Breast epithelium (tissue), 4 donors: Measurements from ENCODE around the gene MOXD1. TPM values are rescaled to one million over a fixed set of nuclear protein-coding genes. Genes with fewer than 3 reads are reported as not detected.

Experiments used
- DNase-seq, 2 donors: peaks; one replicate each; pipeline ENCODE4 v3.0.0-alpha.2; 2019; ENCODE audit warnings: low spot score in 2 of 2
- H3K27ac ChIP-seq, 2 donors: fragments of 200-600 bp; sonication (generic) in 1 of 2; one replicate each; pipeline ENCODE4 v1.5.1; 2016 to 2019; ENCODE audit warnings: mild to moderate bottlenecking in 1 of 2
- H3K27me3 ChIP-seq, 2 donors: fragments of 200-600 bp; sonication (generic) in 1 of 2; one replicate each; pipeline versions ENCODE4 v1.5.1 to v1.6.0; 2017 to 2019; ENCODE audit warnings: control low read depth in 1 of 2, mild to moderate bottlenecking in 1 of 2
- H3K36me3 ChIP-seq: fragments of 200-600 bp; one replicate; pipeline ENCODE4 v1.5.1; 2019
- H3K4me1 ChIP-seq, 2 donors: fragments of 200-600 bp; sonication (generic); one replicate each; pipeline ENCODE4 v1.5.1; 2016 to 2019; ENCODE audit warnings: control low read depth in 1 of 2
- H3K4me3 ChIP-seq, 3 donors: fragments of 200-600 bp; sonication (generic); 1 replicate in 2 of 3; 2 replicates in 1 of 3; pipeline ENCODE4 v1.5.1; 2016 to 2019; ENCODE audit warnings: mild to moderate bottlenecking in 3 of 3, moderate library complexity in 2 of 3
- H3K9me3 ChIP-seq, 2 donors: fragments of 200-600 bp; sonication (generic) in 1 of 2; one replicate each; pipeline ENCODE4 v1.5.1; 2016 to 2019; ENCODE audit warnings: control low read depth in 1 of 2
- POLR2A ChIP-seq: fragments of 450-650 bp; IDR thresholded peaks from one replicate; pipeline ENCODE4 v1.6.1; 2016; ENCODE audit warnings: antibody characterized with exemption, mild to moderate bottlenecking, moderate library complexity
- POLR2AphosphoS5 ChIP-seq, 3 donors: sonication (generic); formaldehyde crosslinking; IDR thresholded peaks; one replicate each; pipeline ENCODE4 v1.6.1; 2017; ENCODE audit warnings: antibody characterized with exemption in 3 of 3
- intact Hi-C: fragments of 100-400 bp; cut with DNase I; formaldehyde crosslinking; loops from one replicate; pipeline ENCODE4 v1.15.1; 2023; ENCODE audit warnings: low total_unique reads
- total RNA-seq, 3 donors: library from RNA; depleted of rRNA; stranded (reverse); fragments of >200 nt; gene quantifications; one replicate each; pipeline ENCODE4 v1.1.0, GENCODE V29; 2016
- TF ChIP-seq, protein P1 (sequence below), 3 donors: fragments of 450-650 bp; IDR thresholded peaks; one replicate each; pipeline ENCODE4 v1.5.1; 2016 to 2017; ENCODE audit warnings: antibody characterized with exemption in 3 of 3, mild to moderate bottlenecking in 3 of 3, moderate library complexity in 3 of 3

Gene MOXD1
- total RNA-seq, 3 donors from 2014 or later, result 1.8 to 2.9 (median 1.9) TPM

DNA sequence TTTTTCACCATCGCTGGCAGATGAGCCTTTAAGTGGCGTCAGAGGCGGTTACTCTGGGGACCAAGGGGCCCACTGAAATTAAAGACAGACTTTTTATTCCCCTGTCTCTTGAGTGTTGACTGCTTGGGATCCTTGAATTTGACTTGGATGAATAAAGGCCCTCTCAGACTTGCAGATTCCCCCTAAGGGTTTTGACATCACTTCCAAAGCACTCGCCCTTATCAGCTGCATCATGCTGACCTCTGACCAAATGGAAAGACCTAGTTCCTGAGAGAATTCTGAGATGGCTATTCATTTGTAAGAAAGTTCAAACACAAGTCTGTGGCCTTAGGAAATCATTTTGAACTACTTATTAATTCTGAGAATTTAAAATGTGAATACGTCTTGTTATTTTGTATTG, 13.5 kb upstream of the MOXD1 start:
- TF ChIP-seq POLR2AphosphoS5 (IDR thresholded peaks at IDR 0.05), result no peak
- TF ChIP-seq, protein P1, sequence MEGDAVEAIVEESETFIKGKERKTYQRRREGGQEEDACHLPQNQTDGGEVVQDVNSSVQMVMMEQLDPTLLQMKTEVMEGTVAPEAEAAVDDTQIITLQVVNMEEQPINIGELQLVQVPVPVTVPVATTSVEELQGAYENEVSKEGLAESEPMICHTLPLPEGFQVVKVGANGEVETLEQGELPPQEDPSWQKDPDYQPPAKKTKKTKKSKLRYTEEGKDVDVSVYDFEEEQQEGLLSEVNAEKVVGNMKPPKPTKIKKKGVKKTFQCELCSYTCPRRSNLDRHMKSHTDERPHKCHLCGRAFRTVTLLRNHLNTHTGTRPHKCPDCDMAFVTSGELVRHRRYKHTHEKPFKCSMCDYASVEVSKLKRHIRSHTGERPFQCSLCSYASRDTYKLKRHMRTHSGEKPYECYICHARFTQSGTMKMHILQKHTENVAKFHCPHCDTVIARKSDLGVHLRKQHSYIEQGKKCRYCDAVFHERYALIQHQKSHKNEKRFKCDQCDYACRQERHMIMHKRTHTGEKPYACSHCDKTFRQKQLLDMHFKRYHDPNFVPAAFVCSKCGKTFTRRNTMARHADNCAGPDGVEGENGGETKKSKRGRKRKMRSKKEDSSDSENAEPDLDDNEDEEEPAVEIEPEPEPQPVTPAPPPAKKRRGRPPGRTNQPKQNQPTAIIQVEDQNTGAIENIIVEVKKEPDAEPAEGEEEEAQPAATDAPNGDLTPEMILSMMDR (IDR thresholded peaks at IDR 0.05), result no peak
- no peak for TF ChIP-seq POLR2A
- intact Hi-C loops, result no loop called here
- H3K27ac ChIP-seq, result no peak overlapping the region
- no peaks in the 10 kb centered on the region for H3K36me3 ChIP-seq
- peaks cover 0 to 7% of the 10 kb centered on the region in 2 donors for H3K9me3 ChIP-seq
- no peaks in the 10 kb centered on the region for H3K4me1 ChIP-seq
- DNase-seq, result no peak
- no peak overlapping the region for H3K4me3 ChIP-seq
- no peaks in the 10 kb centered on the region for H3K27me3 ChIP-seq

DNA sequence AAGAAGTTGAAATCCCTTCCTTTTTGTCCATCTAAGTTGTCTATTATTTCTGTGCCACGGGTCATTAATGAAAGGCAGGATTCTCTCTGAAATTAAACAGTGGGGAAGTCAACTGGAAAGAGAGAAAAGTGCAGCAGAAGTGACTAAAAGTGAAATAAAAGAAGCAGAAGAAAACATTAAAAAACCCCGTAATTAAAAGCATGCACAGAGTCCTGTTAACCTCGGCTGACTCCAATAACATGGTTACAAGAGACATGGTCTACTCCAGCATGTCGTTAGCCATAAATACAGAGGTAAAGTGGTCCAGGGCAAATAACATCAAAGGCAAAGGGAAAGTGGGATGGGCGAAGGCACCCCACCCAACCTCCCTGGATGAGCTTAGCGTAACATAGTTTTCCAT, 13.0 kb upstream of the MOXD1 start:
- Histone ChIP-seq H3K9me3 (peaks cover 0 to 7% of the 10 kb centered on the region in 2 donors), H3K36me3 (no peaks in the 10 kb centered on the region), H3K27ac (no peak overlapping the region), H3K27me3 (no peaks in the 10 kb centered on the region), H3K4me3 (no peak overlapping the region), H3K4me1 (no peaks in the 10 kb centered on the region)
- TF ChIP-seq, protein P1 (IDR thresholded peaks at IDR 0.05), result no peak
- TF ChIP-seq POLR2AphosphoS5 (IDR thresholded peaks at IDR 0.05), result no peak
- no peak for DNase-seq
- intact Hi-C loops, result no loop called here

DNA sequence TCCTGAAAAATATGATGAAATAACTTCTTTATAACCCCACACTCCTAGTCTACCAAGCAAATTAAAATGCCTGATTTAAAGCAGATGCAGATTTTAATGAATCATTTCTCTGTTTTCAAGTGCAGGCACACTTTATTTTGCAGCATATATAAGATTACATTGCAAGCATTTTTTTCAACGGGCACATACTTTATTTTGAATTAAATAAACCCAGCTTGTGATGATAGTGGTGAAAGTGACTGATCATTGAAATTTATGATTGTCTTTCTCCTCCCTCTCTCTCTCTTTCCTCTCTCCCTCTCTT, 12.2 kb upstream of the MOXD1 start:
- DNase-seq, result no peak
- Histone ChIP-seq H3K36me3 (no peaks in the 10 kb centered on the region), H3K4me3 (no peak overlapping the region), H3K27me3 (no peaks in the 10 kb centered on the region), H3K9me3 (peaks cover 0 to 7% of the 10 kb centered on the region in 2 donors), H3K27ac (no peak overlapping the region), H3K4me1 (no peaks in the 10 kb centered on the region)
- TF ChIP-seq POLR2AphosphoS5 (IDR thresholded peaks at IDR 0.05) (no peak), POLR2A (no peak)
- TF ChIP-seq, protein P1 (IDR thresholded peaks at IDR 0.05), result no peak
- intact Hi-C loops, result no loop called here

DNA sequence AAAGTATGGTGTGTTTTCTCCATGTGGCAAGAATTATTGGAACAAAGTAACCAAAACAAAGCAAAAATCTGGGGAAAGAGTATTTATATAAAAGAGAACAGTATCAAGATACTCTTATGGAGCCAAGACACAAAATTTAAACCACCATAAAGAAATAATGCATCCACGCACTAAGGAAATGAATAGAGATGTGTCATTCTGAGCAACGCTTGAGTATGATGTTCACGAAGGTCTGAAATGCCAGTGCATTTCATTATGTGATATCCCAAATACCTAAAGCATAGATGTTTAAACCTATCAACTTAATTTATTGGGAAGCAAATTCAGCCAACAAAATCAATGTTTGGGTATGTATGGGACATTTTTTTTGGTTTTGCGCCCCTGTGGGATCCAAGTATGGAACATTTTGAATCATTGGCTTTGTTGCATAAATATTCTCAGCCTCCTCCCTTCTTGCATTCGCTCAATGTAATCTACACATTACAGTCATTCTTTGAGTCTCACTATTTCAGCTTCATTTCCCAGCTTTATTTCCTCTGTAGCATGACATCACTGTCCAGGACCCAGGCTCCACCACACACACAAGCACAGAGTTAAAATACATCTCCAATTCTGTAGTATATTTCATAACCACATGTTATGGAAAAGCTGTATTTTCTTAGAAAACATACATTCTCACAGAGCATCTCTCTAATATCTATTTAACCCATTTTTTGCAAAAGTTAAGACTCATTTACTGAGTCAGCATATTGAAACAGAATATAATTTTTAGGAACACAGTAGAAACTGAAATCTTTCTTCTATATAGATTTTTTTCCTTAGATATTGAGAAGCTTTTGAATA, 11.6 kb upstream of the MOXD1 start:
- H3K27me3 ChIP-seq, result no peaks in the 10 kb centered on the region
- intact Hi-C loops, result no loop called here
- H3K4me1 ChIP-seq, result no peaks in the 10 kb centered on the region
- no peaks in the 10 kb centered on the region for H3K36me3 ChIP-seq
- H3K4me3 ChIP-seq, result no peak overlapping the region
- peaks cover 0 to 7% of the 10 kb centered on the region in 2 donors for H3K9me3 ChIP-seq
- no peak overlapping the region for H3K27ac ChIP-seq
- DNase-seq, result no peak
- no peak for TF ChIP-seq POLR2A
- TF ChIP-seq, protein P1 (IDR thresholded peaks at IDR 0.05), result no peak
- no peak for TF ChIP-seq POLR2AphosphoS5 (IDR thresholded peaks at IDR 0.05)

DNA sequence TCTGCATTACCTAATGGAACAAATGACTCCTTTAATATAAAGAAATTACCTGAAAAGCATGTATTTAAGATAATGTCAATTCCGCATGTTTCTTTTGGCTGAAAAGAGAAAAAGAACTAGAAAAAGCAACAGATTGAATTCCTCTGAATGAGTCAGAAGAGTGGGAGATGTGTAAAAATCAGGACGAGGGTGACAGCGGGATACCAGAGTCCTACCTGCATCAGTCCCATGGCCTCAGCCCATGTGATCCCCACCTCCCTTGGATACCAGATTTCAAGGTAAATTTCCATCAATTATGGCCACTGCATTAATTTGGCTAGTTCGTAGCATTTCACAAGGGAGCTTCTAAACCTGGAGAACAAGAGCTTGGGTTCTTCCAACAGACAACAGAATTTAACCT, 10.0 kb upstream of the MOXD1 start:
- Histone ChIP-seq H3K27ac (no peak overlapping the region), H3K4me3 (no peak overlapping the region), H3K36me3 (no peaks in the 10 kb centered on the region), H3K4me1 (no peaks in the 10 kb centered on the region), H3K27me3 (no peaks in the 10 kb centered on the region), H3K9me3 (no peaks in the 10 kb centered on the region)
- intact Hi-C loops, result no loop called here
- no peak for DNase-seq
- TF ChIP-seq POLR2AphosphoS5 (IDR thresholded peaks at IDR 0.05), result no peak
- TF ChIP-seq, protein P1 (IDR thresholded peaks at IDR 0.05), result no peak
- TF ChIP-seq POLR2A, result no peak
